ENCODE results near the gene FUCA2. TPM values are rescaled to one million over a fixed set of nuclear protein-coding genes. Genes with fewer than 3 reads are reported as not detected.
"Not testable (repeated sequence)": the region's sequence is repeated elsewhere in the genome, so short reads cannot be mapped to it uniquely, and the experiment has no call there.

The FUCA2 gene
- total RNA-seq, 1 experiment from 2014 or later, result 15.3 TPM

GRCh38 chr6:143515766-143516355 lies 4.3 kb upstream of the FUCA2 start:
- ChIA-PET CTCF (no interaction called here), POLR2A (ENCODE audit: low non-redundant PET) (no interaction called here)
- H3K4me3 ChIP-seq (ENCODE audit: low read depth, low read length, poor library complexity, severe bottlenecking), result no peak overlapping the region
- intact Hi-C loops (cut with micrococcal nuclease; ENCODE audit: unreplicated experiment), result no loop called here
- H3K27ac ChIP-seq (ENCODE audit: low read depth, low read length, poor library complexity, severe bottlenecking), result no peak overlapping the region
- no peak for TF ChIP-seq EZH2 (IDR thresholded peaks at IDR 0.05; ENCODE audit: borderline replicate concordance, low read depth, low read length, poor library complexity, severe bottlenecking)
- TF ChIP-seq CTCF (conservative IDR thresholded peaks at IDR 0.05; ENCODE audit: low read depth, low read length), result no peak
- peaks cover 2% of the 10 kb centered on the region for H3K4me1 ChIP-seq (ENCODE audit: insufficient read depth, low read length, poor library complexity, severe bottlenecking)
- DNase-seq (ENCODE audit: low spot score), result no peak
- H3K9me3 ChIP-seq (ENCODE audit: low read depth, low read length, poor library complexity, severe bottlenecking), result no peaks in the 10 kb centered on the region
- BruUV-seq (replicated peaks), result no TSS peak
- H3K36me3 ChIP-seq (ENCODE audit: insufficient read depth, low read length, poor library complexity, severe bottlenecking), result no peaks in the 10 kb centered on the region
- H3K27me3 ChIP-seq (replicated peaks; ENCODE audit: insufficient read depth, low read depth, low read length, poor library complexity), result no peaks in the 10 kb centered on the region

DNA sequence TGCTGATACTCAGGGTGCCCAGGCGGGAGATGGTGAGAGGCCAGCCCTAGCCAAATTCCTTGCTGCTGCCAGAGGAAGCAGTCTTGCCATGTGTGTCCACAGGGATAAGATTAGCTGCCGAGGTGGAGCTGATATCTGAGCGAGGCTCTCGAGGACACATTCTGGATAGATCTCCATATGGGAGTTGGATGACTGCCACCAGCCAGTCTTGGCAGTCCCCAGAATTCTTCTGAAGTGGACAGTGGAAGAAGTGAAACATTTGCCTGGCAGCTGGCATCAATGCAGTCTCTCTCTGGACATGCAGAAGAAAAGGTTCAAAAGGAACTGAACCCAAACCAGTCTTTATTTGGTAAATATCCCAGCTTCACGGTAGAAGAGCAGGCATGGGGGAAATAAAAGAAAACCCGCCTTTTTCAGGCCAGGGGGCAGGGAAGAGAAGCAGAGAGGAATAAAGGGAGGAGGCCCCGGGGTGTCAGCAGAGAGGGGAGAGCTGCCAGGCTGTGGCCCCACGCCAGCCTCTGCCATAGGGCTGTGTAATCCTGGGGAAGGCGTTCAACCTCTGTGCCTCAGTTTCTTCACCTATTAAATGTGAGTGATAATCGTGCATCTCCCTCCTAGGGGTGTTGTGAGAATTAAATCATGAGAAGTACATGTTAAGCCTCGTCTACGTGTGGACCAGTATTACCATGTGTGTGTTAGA lies 3.7 kb upstream of the FUCA2 start:
- no peak overlapping the region for H3K27ac ChIP-seq (ENCODE audit: low read depth, low read length, poor library complexity, severe bottlenecking)
- H3K4me3 ChIP-seq (ENCODE audit: low read depth, low read length, poor library complexity, severe bottlenecking), result no peak overlapping the region
- POLR2A ChIA-PET (ENCODE audit: low non-redundant PET), result no interaction called here
- no peaks in the 10 kb centered on the region for H3K27me3 ChIP-seq (replicated peaks; ENCODE audit: insufficient read depth, low read depth, low read length, poor library complexity)
- CTCF ChIA-PET, result no interaction called here
- no peaks in the 10 kb centered on the region for H3K36me3 ChIP-seq (ENCODE audit: insufficient read depth, low read length, poor library complexity, severe bottlenecking)
- intact Hi-C loops (cut with micrococcal nuclease; ENCODE audit: unreplicated experiment), result no loop called here
- no TSS peak for BruUV-seq (replicated peaks)
- no peaks in the 10 kb centered on the region for H3K9me3 ChIP-seq (ENCODE audit: low read depth, low read length, poor library complexity, severe bottlenecking)
- TF ChIP-seq CTCF (conservative IDR thresholded peaks at IDR 0.05; ENCODE audit: low read depth, low read length) (no peak), EZH2 (IDR thresholded peaks at IDR 0.05; ENCODE audit: borderline replicate concordance, low read depth, low read length, poor library complexity, severe bottlenecking) (no peak)
- DNase-seq (ENCODE audit: low spot score), result no peak
- H3K4me1 ChIP-seq (ENCODE audit: insufficient read depth, low read length, poor library complexity, severe bottlenecking), result peaks cover 3% of the 10 kb centered on the region

DNA sequence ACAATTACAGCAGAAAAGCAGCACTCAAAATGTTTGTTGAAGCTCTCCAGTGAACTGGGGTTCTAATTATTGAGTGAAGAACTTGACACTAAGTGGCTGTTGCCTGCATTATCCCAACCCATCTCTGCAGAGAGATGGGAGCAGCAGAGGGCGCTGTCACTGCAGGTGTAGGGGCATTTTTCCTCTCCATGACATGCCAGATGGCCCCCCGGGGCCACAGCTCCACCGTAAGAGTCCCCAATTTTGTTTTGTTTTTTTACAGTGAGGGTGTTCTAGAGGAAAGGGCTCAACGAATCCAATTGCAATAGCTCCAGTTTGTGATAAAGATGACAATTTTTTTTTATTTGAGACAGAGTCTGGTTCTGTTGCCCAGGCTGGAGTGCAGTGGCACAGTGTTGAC lies 1.9 kb upstream of the FUCA2 start:
- Histone ChIP-seq H3K4me3 (ENCODE audit: low read depth, low read length, poor library complexity, severe bottlenecking) (no peak overlapping the region), H3K27ac (ENCODE audit: low read depth, low read length, poor library complexity, severe bottlenecking) (no peak overlapping the region), H3K9me3 (ENCODE audit: low read depth, low read length, poor library complexity, severe bottlenecking) (no peaks in the 10 kb centered on the region), H3K36me3 (ENCODE audit: insufficient read depth, low read length, poor library complexity, severe bottlenecking) (no peaks in the 10 kb centered on the region), H3K4me1 (ENCODE audit: insufficient read depth, low read length, poor library complexity, severe bottlenecking) (peaks cover 3% of the 10 kb centered on the region), H3K27me3 (replicated peaks; ENCODE audit: insufficient read depth, low read depth, low read length, poor library complexity) (no peaks in the 10 kb centered on the region)
- ChIA-PET CTCF (no interaction called here), POLR2A (ENCODE audit: low non-redundant PET) (no interaction called here)
- intact Hi-C loops (cut with micrococcal nuclease; ENCODE audit: unreplicated experiment), result no loop called here
- TF ChIP-seq CTCF (conservative IDR thresholded peaks at IDR 0.05; ENCODE audit: low read depth, low read length), result peak; percentile 51
- TF ChIP-seq EZH2 (IDR thresholded peaks at IDR 0.05; ENCODE audit: borderline replicate concordance, low read depth, low read length, poor library complexity, severe bottlenecking), result no peak
- BruUV-seq (replicated peaks), result no TSS peak
- DNase-seq (ENCODE audit: low spot score), result peak; percentile 23

DNA sequence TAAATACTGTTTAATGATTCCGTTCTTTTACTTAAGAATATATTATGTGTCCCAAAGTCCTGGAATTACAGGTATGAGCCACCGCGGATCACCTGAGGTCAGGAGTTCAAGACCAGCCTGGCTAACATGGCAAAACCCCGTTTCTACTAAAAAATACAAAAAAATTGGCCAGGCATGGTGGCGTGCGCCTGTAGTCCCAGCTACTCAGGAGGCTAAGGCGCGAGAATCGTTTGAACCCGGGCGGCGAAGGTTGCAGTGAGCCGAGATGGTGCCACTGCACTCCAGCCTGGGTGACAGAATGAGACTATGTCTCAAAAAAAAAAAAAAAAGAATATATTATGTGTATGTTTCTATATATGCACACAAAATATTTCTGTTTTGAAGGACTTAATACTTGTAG lies 1.2 kb downstream of the FUCA2 start:
- CTCF ChIA-PET; POLR2A ChIA-PET (ENCODE audit: low non-redundant PET); H3K36me3 ChIP-seq (ENCODE audit: insufficient read depth, low read length, poor library complexity, severe bottlenecking); H3K4me3 ChIP-seq (ENCODE audit: low read depth, low read length, poor library complexity, severe bottlenecking); H3K27ac ChIP-seq (ENCODE audit: low read depth, low read length, poor library complexity, severe bottlenecking); intact Hi-C loops (cut with micrococcal nuclease; ENCODE audit: unreplicated experiment); H3K9me3 ChIP-seq (ENCODE audit: low read depth, low read length, poor library complexity, severe bottlenecking); H3K27me3 ChIP-seq (replicated peaks; ENCODE audit: insufficient read depth, low read depth, low read length, poor library complexity); H3K4me1 ChIP-seq (ENCODE audit: insufficient read depth, low read length, poor library complexity, severe bottlenecking); DNase-seq (ENCODE audit: low spot score); BruUV-seq (replicated peaks): not testable (repeated sequence)
